AG04450 (cell line): Measurements from ENCODE around the gene AMHR2. TPM values are rescaled to one million over a fixed set of nuclear protein-coding genes. Genes with fewer than 3 reads are reported as not detected.
"Not testable (repeated sequence)": the region's sequence is repeated elsewhere in the genome, so short reads cannot be mapped to it uniquely, and the experiment has no call there.

ENCODE experiments used
- CTCF ChIA-PET: fragments of 300-600, 350-600 bp; formaldehyde crosslinking; extraction: SDS; loops from one replicate; lab custom pipeline; 2022; ENCODE audit warnings: antibody characterized with exemption, inconsistent platforms; lab: Charles Lee
- POLR2A ChIA-PET: fragments of 350-600 bp; formaldehyde crosslinking; extraction: SDS; loops from one replicate; lab custom pipeline; 2021; ENCODE audit warnings: antibody characterized with exemption, inconsistent platforms; lab: Yijun Ruan, JAX
- DNase-seq: peaks from one replicate; pipeline ENCODE4 v3.0.0-alpha.2; 2011; ENCODE audit warnings: low read depth, low spot score
- H3K27ac ChIP-seq: one replicate; pipeline ENCODE4 v1.5.1; 2012; ENCODE audit warnings: low read depth, low read length, control low read depth
- H3K27me3 ChIP-seq: one replicate; pipeline ENCODE4 v1.6.0; 2012; ENCODE audit warnings: low read length; ENCODE audit not compliant: control insufficient read depth, insufficient read depth
- H3K4me3 ChIP-seq: 2 replicates; pipeline ENCODE4 v1.5.1; 2011; ENCODE audit warnings: mild to moderate bottlenecking, low read depth, low read length, control low read depth
- H3K9me3 ChIP-seq: 2 replicates; pipeline ENCODE4 v1.5.1; 2012; ENCODE audit warnings: low read length; ENCODE audit not compliant: control insufficient read depth, insufficient read depth
- polyA plus RNA-seq: library from polyadenylated mRNA; depleted of rRNA; stranded (reverse); fragments of >200 nt; gene quantifications from 2 replicates; pipeline ENCODE4 v1.2.3, GENCODE V29; 2011
- TF ChIP-seq, protein P1 (sequence below): IDR thresholded peaks from 2 replicates; pipeline ENCODE4 v1.5.1; 2011; ENCODE audit warnings: low read depth, low read length, control low read depth, inconsistent platforms

Gene AMHR2
- polyA plus RNA-seq, 1 experiment: not detected

- DNase-seq: no peak
- Histone ChIP-seq H3K9me3 (no peaks in the 10 kb centered on the region), H3K27me3 (no peaks in the 10 kb centered on the region), H3K27ac (no peak overlapping the region), H3K4me3 (peak overlapping the region; percentile 49)
- ChIA-PET POLR2A (interaction anchor here (1.0 kb wide), 1 partner anchor 38 kb away, joined by 4 read pairs; no protein-coding TSS in a partner anchor), CTCF (interaction anchor here (0.6 to 3.4 kb wide), 3 partner anchors 31 to 38 kb away, joined by 3 to 24 read pairs (median 4); no protein-coding TSS in a partner anchor)
- TF ChIP-seq, protein P1, sequence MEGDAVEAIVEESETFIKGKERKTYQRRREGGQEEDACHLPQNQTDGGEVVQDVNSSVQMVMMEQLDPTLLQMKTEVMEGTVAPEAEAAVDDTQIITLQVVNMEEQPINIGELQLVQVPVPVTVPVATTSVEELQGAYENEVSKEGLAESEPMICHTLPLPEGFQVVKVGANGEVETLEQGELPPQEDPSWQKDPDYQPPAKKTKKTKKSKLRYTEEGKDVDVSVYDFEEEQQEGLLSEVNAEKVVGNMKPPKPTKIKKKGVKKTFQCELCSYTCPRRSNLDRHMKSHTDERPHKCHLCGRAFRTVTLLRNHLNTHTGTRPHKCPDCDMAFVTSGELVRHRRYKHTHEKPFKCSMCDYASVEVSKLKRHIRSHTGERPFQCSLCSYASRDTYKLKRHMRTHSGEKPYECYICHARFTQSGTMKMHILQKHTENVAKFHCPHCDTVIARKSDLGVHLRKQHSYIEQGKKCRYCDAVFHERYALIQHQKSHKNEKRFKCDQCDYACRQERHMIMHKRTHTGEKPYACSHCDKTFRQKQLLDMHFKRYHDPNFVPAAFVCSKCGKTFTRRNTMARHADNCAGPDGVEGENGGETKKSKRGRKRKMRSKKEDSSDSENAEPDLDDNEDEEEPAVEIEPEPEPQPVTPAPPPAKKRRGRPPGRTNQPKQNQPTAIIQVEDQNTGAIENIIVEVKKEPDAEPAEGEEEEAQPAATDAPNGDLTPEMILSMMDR: no peak
These were observed 40.4 kb upstream of the AMHR2 start for GRCh38 chr12:53383258-53383657.

- H3K27ac ChIP-seq, DNase-seq, H3K9me3 ChIP-seq, H3K27me3 ChIP-seq, POLR2A ChIA-PET: not testable (repeated sequence)
- CTCF ChIA-PET: interaction anchor here (1.4 to 3.9 kb wide), 3 partner anchors 34 to 65 kb away, joined by 5 to 15 read pairs (median 8); partner anchors contain the start of gene AAAS
- H3K4me3 ChIP-seq: peak overlapping the region; percentile 23; the same call in 1 of the 2 replicates
These were observed 37.3 kb upstream of the AMHR2 start for GRCh38 chr12:53386381-53386780.

DNA sequence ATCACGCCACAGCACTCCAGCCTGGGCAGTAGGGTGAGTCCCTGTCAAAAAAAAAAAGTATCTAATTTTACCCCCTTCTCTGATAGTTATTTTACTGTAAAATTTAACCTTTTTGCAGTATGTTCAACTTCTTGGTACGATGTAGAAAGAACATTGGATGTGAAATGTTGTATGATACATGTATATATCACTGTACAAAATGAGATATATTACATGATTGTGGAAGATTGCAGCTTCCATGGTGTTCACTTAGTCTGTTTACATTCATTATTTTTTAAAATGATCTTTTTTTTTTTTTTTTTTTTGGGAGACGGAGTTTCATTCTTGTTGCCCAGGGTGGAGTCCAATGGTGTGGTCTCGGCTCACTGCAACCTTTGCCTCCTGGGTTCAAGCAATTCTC lies 34.7 kb upstream of the AMHR2 start:
- Histone ChIP-seq H3K27me3 (no peaks in the 10 kb centered on the region), H3K27ac (peak overlapping the region; percentile 52), H3K4me3 (peak overlapping the region; percentile 0), H3K9me3 (no peaks in the 10 kb centered on the region)
- no peak for DNase-seq
- TF ChIP-seq, protein P1: no peak
- CTCF ChIA-PET: interaction anchor here (2.4 to 3.9 kb wide), 3 partner anchors 32 to 68 kb away, joined by 8 to 15 read pairs (median 12); partner anchors contain the start of gene AAAS
- POLR2A ChIA-PET: interaction anchor here (1.0 to 1.7 kb wide), 2 partner anchors 9 to 10 kb away, joined by 3 to 6 read pairs; partner anchors contain the start of gene SP1

DNA sequence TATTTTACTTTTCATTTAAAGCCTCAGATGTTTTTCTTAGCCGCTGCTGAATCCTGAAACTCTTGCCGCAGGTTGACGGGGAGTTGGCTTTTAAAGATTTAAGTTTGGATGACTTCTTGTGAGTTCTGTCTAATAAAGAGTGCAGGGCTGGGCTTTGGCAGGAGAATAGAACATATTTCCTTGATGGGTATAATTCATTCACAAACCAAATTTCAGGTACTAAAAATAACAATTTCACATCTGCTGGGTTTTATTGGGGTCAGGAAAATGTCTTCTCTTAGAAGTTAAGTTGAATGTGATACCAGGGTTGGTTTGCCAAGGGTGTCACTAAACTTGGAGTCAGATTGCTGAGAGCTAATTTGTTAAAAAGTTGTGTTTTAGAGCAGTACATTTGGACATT lies 34.0 kb upstream of the AMHR2 start:
- ChIA-PET POLR2A (no interaction called here), CTCF (interaction anchor here (2.7 to 3.9 kb wide), 2 partner anchors 31 to 37 kb away, joined by 12 to 15 read pairs; no protein-coding TSS in a partner anchor)
- TF ChIP-seq, protein P1: no peak
- Histone ChIP-seq H3K4me3 (no peak overlapping the region), H3K27ac (no peak overlapping the region), H3K27me3 (no peaks in the 10 kb centered on the region), H3K9me3 (no peaks in the 10 kb centered on the region)
- DNase-seq: no peak

DNA sequence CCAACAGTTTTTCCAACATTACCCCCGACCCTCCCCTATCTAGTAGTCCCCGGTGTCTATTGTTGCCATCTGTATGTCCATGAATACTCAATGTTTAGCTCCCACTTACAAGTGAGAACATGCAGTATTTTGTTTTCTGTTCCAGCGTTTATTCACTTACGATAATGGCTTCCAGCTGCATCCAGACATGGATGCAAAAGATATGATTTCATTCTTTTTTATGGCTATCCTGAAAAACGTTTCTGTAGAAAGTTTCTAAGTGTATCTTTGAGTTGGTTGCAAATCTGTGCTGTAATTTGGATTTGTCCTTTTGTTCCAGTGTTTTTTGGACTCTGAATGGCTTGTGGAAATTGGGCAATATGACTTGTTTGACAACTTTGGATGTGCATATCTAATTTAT lies 31.9 kb upstream of the AMHR2 start:
- H3K27ac ChIP-seq: no peak overlapping the region
- no peaks in the 10 kb centered on the region for H3K27me3 ChIP-seq
- no peaks in the 10 kb centered on the region for H3K9me3 ChIP-seq
- TF ChIP-seq, protein P1: no peak
- CTCF ChIA-PET: no interaction called here
- no peak overlapping the region for H3K4me3 ChIP-seq
- POLR2A ChIA-PET: no interaction called here
- DNase-seq: no peak
